NCI-H524 treated with DMSO at 0.1 percent for 48 hours (cell line): ENCODE data around the gene ANKRD1.
A peak's percentile ranks its signal among the peaks of the same experiment; 100 is the strongest.
"Not testable (repeated sequence)": the region's sequence is repeated elsewhere in the genome, so short reads cannot be mapped to it uniquely, and the experiment has no call there.

Source experiments
- DNase-seq: peaks from one replicate; lab custom pipeline; 2025; lab: John Stamatoyannopoulos, UW

Gene ANKRD1

GRCh38 chr10:90912174-90912573 is 8.7 kb downstream of the ANKRD1 start:
- DNase-seq: no peak

DNA sequence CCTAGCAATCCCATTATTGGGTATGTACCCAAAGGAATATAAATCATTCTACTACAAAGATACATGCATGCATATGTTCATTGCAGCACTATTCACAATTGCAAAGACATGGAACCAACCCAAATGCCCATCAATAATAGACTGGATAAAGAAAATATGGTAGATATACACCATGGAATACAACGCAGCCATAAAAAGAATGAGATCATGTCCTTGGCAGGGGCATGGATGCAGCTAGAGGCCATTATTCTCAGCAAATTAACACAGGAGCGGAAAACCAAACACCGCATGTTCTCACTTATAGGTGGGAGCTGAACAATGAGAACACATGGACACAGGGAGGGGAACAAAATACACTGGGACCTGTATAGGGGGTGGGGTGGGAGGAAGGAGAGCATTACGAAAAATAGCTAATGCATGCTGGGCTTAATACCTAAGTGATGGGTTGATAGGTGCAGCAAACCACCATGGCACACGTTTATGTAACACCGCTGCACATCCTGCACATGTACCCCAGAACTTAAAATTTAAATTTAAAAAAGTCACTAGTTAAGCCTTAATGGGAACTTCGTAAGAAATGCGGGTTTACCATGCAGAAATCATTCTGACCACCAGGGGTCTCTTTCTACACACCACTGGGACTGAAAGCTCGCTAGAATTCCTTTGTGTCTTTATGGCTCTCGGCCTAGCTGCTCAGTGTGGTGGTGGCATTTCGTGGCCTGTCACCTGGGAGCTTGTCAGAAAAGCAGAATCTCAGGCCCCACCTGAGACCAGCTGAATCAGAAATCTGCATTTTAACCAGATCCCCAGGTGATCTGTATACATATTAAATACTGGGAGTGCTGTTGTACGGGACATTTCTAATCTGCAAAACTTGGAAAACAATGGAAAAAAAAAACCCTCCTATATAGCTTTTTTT is 9.5 kb downstream of the ANKRD1 start:
- peak; percentile 0 for DNase-seq

- no peak for DNase-seq
These were observed 14.3 kb downstream of the ANKRD1 start for GRCh38 chr10:90906596-90906995.

DNA sequence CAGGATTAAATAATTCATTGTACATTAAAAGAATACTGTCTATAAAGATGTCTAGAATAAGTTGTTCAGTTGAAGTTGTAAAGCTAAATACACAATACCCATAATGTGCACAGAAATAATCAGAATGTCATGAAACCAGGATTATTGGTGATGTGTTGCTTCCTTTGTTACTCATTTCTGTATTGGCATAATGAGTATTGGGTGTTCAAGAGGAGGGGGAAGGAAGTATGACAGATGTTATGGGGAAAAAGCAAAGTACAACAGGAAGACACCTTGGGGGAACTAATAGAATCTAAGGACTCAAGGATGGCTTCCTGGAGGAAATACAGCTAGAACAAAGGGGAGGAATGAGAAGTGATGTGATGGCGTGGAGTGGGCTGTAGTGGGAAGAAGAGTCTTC is 15.0 kb downstream of the ANKRD1 start:
- DNase-seq: no peak

GRCh38 chr10:90896916-90897315 is 24.0 kb downstream of the ANKRD1 start:
- DNase-seq: not testable (repeated sequence)

DNA sequence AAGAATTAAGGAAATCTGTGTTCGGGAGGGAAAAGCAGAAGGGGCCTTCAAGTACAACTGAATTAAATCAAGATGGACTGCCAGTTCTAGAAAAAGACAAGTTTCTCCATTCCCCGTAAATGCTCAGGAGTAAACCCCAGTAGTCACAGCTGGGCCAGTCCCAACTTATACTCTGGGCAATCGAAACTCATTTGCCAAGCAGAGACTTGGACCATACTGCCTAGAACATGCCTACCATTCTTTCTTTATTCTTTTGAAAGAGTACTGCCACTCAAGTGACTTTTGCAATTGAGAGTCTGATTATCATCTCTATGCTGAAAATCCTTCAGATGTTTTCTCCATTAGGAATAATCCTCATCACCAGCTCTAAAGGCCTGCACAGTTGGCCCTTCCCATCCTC is 27.7 kb downstream of the ANKRD1 start:
- no peak for DNase-seq

GRCh38 chr10:90890347-90890746 is 30.5 kb downstream of the ANKRD1 start:
- no peak for DNase-seq

- no peak for DNase-seq
These were observed 31.3 kb downstream of the ANKRD1 start for GRCh38 chr10:90889636-90890035.

- DNase-seq: no peak
These were observed 32.5 kb downstream of the ANKRD1 start for GRCh38 chr10:90888387-90888786.

- no peak for DNase-seq
These were observed 33.3 kb downstream of the ANKRD1 start for GRCh38 chr10:90887555-90887954.

DNA sequence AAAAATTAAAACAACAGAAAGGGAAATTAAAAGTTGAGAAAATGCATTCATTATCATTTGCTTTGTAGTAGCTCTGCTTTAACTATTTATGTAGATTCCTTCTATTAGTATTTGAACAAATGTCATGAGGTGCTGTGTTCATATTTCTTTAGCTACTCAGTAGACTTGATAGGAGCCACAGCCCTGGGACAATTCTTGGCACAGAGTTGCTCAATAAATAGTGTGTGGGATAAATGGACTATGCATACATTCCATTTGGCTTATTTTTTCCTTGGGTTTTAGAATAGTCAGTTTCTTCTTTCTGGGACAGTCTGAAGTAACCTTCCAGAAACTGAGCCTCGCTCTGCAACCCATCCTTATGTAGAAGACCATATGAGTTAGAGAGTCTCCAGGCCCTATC is 35.7 kb downstream of the ANKRD1 start:
- DNase-seq: no peak

DNA sequence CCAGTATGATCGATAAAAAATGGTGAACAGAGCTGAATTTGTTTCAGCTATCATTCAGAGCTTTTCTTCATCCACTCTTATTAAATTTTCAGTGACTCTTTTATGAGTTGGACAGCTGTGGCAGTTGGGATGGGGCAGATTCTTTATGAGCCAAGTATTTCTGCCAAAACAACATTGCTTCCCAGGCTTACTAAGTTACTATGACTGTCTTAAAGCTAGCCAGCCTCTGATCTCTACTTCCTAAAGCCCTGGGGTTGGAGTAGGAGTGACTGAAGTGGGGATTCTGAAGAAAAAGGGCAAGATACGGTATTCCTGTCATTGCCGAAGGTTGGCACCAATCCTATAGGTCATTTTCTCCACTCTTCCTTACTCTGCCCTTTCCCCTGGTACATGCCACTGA is 36.5 kb downstream of the ANKRD1 start:
- DNase-seq: no peak

DNA sequence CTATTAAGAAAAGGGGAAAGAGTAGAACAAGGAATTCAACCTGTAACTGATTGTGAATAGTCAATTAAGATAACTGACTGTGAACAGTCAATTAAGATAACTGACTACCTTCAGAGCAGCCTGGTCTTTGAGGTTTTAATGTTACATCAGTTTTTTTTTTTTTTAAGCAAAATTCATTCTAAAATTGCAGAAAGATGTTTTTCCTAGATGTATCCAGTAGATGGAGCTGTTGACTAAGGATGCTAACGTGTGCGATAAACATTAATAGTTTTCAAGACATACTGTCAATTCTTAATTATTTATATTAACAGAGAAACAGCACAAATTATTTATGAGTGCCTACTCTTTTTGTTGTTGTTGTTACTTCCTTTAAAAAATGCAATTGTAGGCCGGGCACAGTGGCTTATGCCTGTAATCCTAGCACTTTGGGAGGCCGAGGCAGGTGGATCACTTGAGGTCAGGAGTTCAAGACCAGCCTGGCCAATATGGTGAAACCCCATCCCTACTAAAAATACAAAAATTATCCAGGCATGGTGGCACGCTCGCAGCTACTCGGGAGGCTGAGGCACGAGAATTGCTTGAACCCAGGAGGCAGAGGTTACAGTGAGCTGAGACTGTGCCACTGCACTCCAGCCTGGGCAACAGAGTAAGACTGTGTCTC is 40.7 kb downstream of the ANKRD1 start:
- DNase-seq: not testable (repeated sequence)

- DNase-seq: no peak
These were observed 41.8 kb downstream of the ANKRD1 start for GRCh38 chr10:90879062-90879461.

- no peak for DNase-seq
These were observed 48.3 kb downstream of the ANKRD1 start for GRCh38 chr10:90872648-90873020.

- DNase-seq: peak; percentile 10
These were observed 48.9 kb downstream of the ANKRD1 start, which contains the start of gene RPP30 for GRCh38 chr10:90871766-90872647. Gene RPP30, plus strand, starts transcription at chr10:90871974. Its CDS starts 13 bp downstream, at chr10:90871987.

- DNase-seq: no peak
These were observed 49.6 kb downstream of the ANKRD1 start for GRCh38 chr10:90871279-90871765.

GRCh38 chr10:90866050-90866598 is 54.8 kb downstream of the ANKRD1 start:
- no peak for DNase-seq

DNA sequence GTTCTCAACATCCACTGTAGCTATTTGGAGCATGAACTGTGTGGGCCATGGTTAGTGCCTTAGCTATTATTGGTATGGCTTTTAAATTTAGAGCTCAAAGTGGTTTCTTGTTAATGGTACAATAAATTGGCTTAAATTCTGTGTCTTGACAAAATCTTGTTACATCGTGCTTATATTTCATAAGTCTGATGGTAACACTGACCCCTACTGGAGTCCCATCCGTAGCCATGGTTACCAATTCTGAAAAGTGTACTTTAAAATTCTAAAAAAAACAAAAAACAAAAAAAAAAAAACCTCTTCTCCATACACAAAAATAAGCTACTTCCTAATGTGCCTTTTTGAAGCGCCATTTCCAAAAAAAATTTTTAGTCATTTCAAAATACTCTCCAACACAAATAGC is 55.5 kb downstream of the ANKRD1 start:
- no peak for DNase-seq

GRCh38 chr10:90862908-90863514 is 57.9 kb downstream of the ANKRD1 start:
- no peak for DNase-seq
